CD4-positive, alpha-beta T cell treated with Interleukin-6 for 4 hours (primary cell): ENCODE measurements around the gene MROH9.
A peak's percentile ranks its signal among the peaks of the same experiment; 100 is the strongest.
"Not testable (repeated sequence)": the region's sequence is repeated elsewhere in the genome, so short reads cannot be mapped to it uniquely, and the experiment has no call there.

Experiments used
- DNase-seq: peaks from one replicate; pipeline ENCODE4 v3.0.0-alpha.2; 2020; ENCODE audit warnings: mixed read lengths

MROH9 gene

GRCh38 chr1:170935231-170935630, at the start of gene MROH9:
MROH9 (plus strand) TSS chr1:170935534; CDS start chr1:170945557, 10,023 bp downstream.
- DNase-seq = no peak

- no peak for DNase-seq
Observed at GRCh38 chr1:170885551-170885950, 49.8 kb upstream of the MROH9 start.

- no peak for DNase-seq
Observed at GRCh38 chr1:170886460-170886859, 48.9 kb upstream of the MROH9 start.

GRCh38 chr1:170887726-170888125, 47.6 kb upstream of the MROH9 start:
- DNase-seq = no peak

- no peak for DNase-seq
Observed at GRCh38 chr1:170891872-170892271, 43.5 kb upstream of the MROH9 start.

- no peak for DNase-seq
Observed at GRCh38 chr1:170893655-170894297, 41.6 kb upstream of the MROH9 start.

GRCh38 chr1:170903961-170904360, 31.4 kb upstream of the MROH9 start:
- DNase-seq = no peak

- no peak for DNase-seq
Observed at GRCh38 chr1:170908942-170909341, 26.4 kb upstream of the MROH9 start.

GRCh38 chr1:170910273-170910672, 25.1 kb upstream of the MROH9 start:
- DNase-seq = no peak

GRCh38 chr1:170917373-170917772, 18.0 kb upstream of the MROH9 start:
- DNase-seq = no peak

GRCh38 chr1:170924656-170925055, 10.7 kb upstream of the MROH9 start:
- not testable (repeated sequence) for DNase-seq

GRCh38 chr1:170927955-170928840, 7.1 kb upstream of the MROH9 start:
- DNase-seq = no peak

GRCh38 chr1:170929412-170929834, 5.9 kb upstream of the MROH9 start:
- DNase-seq = no peak

- DNase-seq = peak; percentile 3
Observed at GRCh38 chr1:170929835-170930554, 5.3 kb upstream of the MROH9 start.

GRCh38 chr1:170931650-170932049, 3.7 kb upstream of the MROH9 start:
- no peak for DNase-seq

- no peak for DNase-seq
Observed at GRCh38 chr1:170932236-170932635, 3.1 kb upstream of the MROH9 start.

GRCh38 chr1:170938281-170938680, 2.9 kb downstream of the MROH9 start:
- no peak for DNase-seq

GRCh38 chr1:170939476-170939875, 4.1 kb downstream of the MROH9 start:
- no peak for DNase-seq

GRCh38 chr1:170951744-170952143, 16.4 kb downstream of the MROH9 start:
- DNase-seq = not testable (repeated sequence)

GRCh38 chr1:170959385-170959784, 24.1 kb downstream of the MROH9 start:
- DNase-seq = no peak

GRCh38 chr1:170964506-170964905, 29.2 kb downstream of the MROH9 start:
- DNase-seq = no peak

GRCh38 chr1:170967042-170967910, 31.9 kb downstream of the MROH9 start:
- no peak for DNase-seq
